ENCODE data around the gene PROM1.

PROM1 gene

DNA sequence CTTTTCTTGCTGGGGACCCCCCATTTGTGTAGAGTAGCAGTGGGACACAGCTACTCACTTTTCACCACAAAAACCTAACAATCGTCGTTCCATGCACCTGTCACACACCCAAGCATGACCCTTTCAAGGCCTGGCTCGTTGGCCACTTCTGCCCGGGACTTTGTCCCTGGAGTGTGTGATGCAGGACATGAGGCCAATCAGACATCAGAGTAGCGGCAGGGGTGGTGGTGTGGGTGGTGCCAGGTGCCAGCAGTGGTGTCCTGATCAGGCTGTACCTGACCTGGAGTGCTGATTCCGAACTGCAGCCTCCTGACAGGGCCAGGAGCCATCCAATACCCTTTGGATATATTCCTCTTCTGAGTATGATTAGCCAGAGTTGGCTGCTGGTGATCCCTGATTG is 23.1 kb upstream of the PROM1 start:
- DNase-seq = no peak
- no peak overlapping the region for H3K27ac ChIP-seq
- H3K9me3 ChIP-seq = no peaks in the 10 kb centered on the region
- TF ChIP-seq, protein P1, sequence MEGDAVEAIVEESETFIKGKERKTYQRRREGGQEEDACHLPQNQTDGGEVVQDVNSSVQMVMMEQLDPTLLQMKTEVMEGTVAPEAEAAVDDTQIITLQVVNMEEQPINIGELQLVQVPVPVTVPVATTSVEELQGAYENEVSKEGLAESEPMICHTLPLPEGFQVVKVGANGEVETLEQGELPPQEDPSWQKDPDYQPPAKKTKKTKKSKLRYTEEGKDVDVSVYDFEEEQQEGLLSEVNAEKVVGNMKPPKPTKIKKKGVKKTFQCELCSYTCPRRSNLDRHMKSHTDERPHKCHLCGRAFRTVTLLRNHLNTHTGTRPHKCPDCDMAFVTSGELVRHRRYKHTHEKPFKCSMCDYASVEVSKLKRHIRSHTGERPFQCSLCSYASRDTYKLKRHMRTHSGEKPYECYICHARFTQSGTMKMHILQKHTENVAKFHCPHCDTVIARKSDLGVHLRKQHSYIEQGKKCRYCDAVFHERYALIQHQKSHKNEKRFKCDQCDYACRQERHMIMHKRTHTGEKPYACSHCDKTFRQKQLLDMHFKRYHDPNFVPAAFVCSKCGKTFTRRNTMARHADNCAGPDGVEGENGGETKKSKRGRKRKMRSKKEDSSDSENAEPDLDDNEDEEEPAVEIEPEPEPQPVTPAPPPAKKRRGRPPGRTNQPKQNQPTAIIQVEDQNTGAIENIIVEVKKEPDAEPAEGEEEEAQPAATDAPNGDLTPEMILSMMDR (IDR thresholded peaks at IDR 0.05) = no peak
- no peak overlapping the region for H3K4me3 ChIP-seq
- intact Hi-C loops (cut with DNase I; ENCODE audit: low total_unique reads) = no loop called here
- H3K27me3 ChIP-seq = no peaks in the 10 kb centered on the region
- H3K36me3 ChIP-seq = no peaks in the 10 kb centered on the region
- H3K4me1 ChIP-seq = no peaks in the 10 kb centered on the region

DNA sequence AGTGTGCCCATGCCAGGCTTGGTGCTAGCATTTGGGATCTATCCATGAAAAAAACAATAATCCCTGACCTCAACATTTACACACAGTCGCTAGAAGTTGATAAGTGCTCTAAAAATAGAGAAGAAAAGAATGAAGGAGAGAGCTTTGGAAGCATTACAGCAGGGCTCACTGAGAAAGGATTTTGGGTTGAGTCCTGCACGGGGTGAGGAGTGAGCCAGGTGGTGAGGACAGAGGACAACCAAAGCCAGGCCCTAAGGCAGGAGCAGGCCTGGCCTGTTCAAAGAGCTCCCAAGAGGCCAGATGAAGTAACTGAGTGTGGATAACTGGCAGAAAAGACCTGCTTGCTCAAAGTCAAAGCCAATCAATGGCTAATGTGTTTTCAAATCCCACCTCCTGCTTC is 20.7 kb upstream of the PROM1 start:
- intact Hi-C loops (cut with DNase I; ENCODE audit: low total_unique reads) = no loop called here
- H3K4me1 ChIP-seq = no peaks in the 10 kb centered on the region
- no peaks in the 10 kb centered on the region for H3K9me3 ChIP-seq
- DNase-seq = no peak
- no peaks in the 10 kb centered on the region for H3K36me3 ChIP-seq
- no peak overlapping the region for H3K4me3 ChIP-seq
- TF ChIP-seq, protein P1 (IDR thresholded peaks at IDR 0.05) = no peak
- no peaks in the 10 kb centered on the region for H3K27me3 ChIP-seq
- H3K27ac ChIP-seq = no peak overlapping the region

DNA sequence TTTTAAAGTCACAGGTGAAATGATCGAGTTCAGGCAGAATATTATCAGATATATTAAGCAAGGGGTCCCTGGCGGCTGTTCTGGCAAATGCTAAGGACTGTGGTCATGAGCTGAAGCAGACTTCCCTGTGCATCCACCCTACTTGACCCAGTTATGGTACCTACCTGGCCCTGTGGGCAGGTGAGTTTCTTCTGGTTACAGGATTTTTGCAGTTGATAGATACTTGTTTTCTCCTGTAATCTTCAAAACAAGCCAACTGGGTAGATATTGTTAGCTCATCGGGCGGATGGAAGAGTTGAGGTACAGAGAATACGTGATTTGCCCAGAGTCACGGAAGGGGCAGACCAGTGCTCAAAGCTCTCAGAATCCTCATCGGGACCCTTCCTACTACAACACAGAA is 18.5 kb upstream of the PROM1 start:
- H3K27me3 ChIP-seq = no peaks in the 10 kb centered on the region

DNA sequence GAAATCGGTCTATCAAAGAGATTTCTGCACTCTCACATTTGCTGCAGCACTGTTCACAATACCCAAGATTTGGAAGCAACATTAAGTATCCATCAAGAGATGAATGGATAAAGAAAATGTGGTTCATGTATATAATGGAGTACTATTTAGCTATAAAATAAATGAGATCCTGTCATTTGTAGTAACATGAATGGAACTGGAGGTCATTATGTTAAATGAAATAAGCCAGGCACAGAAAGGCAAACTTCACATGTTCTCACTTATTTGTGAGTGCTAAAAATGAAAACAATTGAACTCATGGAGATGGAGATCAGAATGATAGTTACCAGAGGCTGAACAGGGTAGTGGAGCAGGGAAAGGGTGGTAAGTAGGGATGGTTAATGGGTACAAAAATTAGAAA is 17.0 kb upstream of the PROM1 start:
- intact Hi-C loops (cut with DNase I; ENCODE audit: low total_unique reads) = no loop called here
- TF ChIP-seq, protein P1 (IDR thresholded peaks at IDR 0.05) = no peak
- no peak for DNase-seq
- Histone ChIP-seq H3K27ac (no peak overlapping the region), H3K36me3 (no peaks in the 10 kb centered on the region), H3K4me1 (no peaks in the 10 kb centered on the region), H3K27me3 (no peaks in the 10 kb centered on the region), H3K4me3 (no peak overlapping the region), H3K9me3 (no peaks in the 10 kb centered on the region)

More for the DNA sequence above, 18.5 kb upstream of the PROM1 start:
- DNase-seq = no peak
- Histone ChIP-seq H3K9me3 (no peaks in the 10 kb centered on the region), H3K4me3 (no peak overlapping the region), H3K27ac (no peak overlapping the region), H3K4me1 (no peaks in the 10 kb centered on the region), H3K36me3 (no peaks in the 10 kb centered on the region)
- TF ChIP-seq, protein P1 (IDR thresholded peaks at IDR 0.05) = no peak
- intact Hi-C loops (cut with DNase I; ENCODE audit: low total_unique reads) = no loop called here

DNA sequence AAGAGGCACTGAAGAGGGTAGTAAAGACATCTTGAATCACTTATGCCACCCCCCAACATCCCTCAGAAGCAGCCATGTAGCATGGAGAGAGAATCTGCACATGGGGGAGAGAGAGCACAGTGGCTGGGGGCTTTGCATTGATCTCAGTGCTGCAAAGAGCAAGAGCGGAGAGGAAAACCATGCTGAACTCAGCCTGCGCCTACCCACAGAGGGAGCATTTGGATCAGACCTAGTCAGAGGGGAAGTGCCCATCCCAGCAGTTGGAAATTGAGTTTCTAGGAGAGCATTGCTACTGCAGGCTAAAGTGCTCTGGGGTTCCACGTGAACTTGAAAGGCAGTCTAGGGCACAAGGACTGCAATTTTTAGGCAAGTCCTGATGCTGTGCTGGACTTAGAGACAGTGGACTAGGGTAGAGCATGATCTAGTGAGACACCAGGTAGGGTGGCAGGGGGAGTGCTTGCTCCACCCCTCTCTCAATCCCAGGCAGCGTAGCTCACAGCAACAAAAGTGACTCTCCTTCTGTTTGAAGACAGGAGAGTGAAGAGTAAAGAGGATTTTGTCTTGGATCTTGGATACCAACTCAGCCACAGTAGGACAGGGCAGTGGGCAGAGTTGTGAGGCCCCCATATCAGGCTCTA is 9.0 kb upstream of the PROM1 start:
- intact Hi-C loops (cut with DNase I; ENCODE audit: low total_unique reads) = no loop called here
- no peak overlapping the region for H3K27ac ChIP-seq
- peaks cover 0 to 8% of the 10 kb centered on the region in 2 donors for H3K27me3 ChIP-seq
- no peak overlapping the region for H3K4me3 ChIP-seq
- DNase-seq = no peak
- H3K4me1 ChIP-seq = no peaks in the 10 kb centered on the region
- H3K36me3 ChIP-seq = no peaks in the 10 kb centered on the region
- TF ChIP-seq, protein P1 (IDR thresholded peaks at IDR 0.05) = no peak
- no peaks in the 10 kb centered on the region for H3K9me3 ChIP-seq
